Endothelial cell of umbilical vein (primary cell): Measurements from ENCODE around the gene TLCD2. TPM values are rescaled to one million over a fixed set of nuclear protein-coding genes. Genes with fewer than 3 reads are reported as not detected.

Experiments
- BruUV-seq: library from RNA; stranded (reverse); fragments of 400-500 nt; replicated peaks from 2 replicates; lab custom pipeline; 2021; lab: Mats Ljungman, UMichigan
- CTCF ChIA-PET: fragments of 300-600, 350-600 bp; sonication (Branson Sonifier 250); formaldehyde crosslinking; loops from one replicate; lab custom pipeline; 2021; ENCODE audit warnings: antibody characterized with exemption, inconsistent platforms; lab: Charles Lee
- POLR2A ChIA-PET: fragments of 300-600, 350-600 bp; sonication (Branson Sonifier 250); formaldehyde crosslinking; loops from one replicate; lab custom pipeline; 2021; ENCODE audit warnings: antibody characterized with exemption, inconsistent platforms; lab: Charles Lee
- DNase-seq: peaks from one replicate; pipeline ENCODE4 v3.0.0-alpha.2; 2011; ENCODE audit warnings: low read depth, low spot score
- FAIRE-seq: peaks from 2 replicates; lab custom pipeline; 2011; peaks lifted over from hg19 to GRCh38; lab: Jason Lieb, UNC
- H2AFZ ChIP-seq: 2 replicates; pipeline ENCODE4 v1.6.0; 2012; ENCODE audit warnings: low read depth, low read length, control low read depth, inconsistent platforms
- H3K27ac ChIP-seq: 2 replicates; pipeline ENCODE4 v1.5.1; 2011; ENCODE audit warnings: low read depth, mild to moderate bottlenecking, control low read depth, low read length, moderate library complexity; ENCODE audit not compliant: insufficient read depth
- H3K27me3 ChIP-seq, 2 experiments: 2 replicates each; pipeline versions ENCODE4 v1.6.0 to v1.6.1; 2011; ENCODE audit warnings: low read length in 2 of 2, mixed read lengths in 1 of 2; ENCODE audit not compliant: control insufficient read depth in 2 of 2, insufficient read depth in 2 of 2
- H3K36me3 ChIP-seq, 2 experiments: 2 replicates in 1 of 2; 3 replicates in 1 of 2; pipeline ENCODE4 v1.5.1; 2011; ENCODE audit warnings: low read length in 2 of 2, mild to moderate bottlenecking in 1 of 2, moderate library complexity in 1 of 2; ENCODE audit not compliant: control insufficient read depth in 2 of 2, insufficient read depth in 2 of 2; ENCODE audit errors: extremely low read depth in 1 of 2
- H3K4me1 ChIP-seq: 3 replicates; pipeline ENCODE4 v1.5.1; 2011; ENCODE audit warnings: mild to moderate bottlenecking, low read length; ENCODE audit not compliant: control insufficient read depth, insufficient read depth; ENCODE audit errors: extremely low read depth
- H3K4me2 ChIP-seq: 2 replicates; pipeline ENCODE4 v1.6.1; 2011; ENCODE audit warnings: low read length, control low read depth, mixed read lengths; ENCODE audit not compliant: insufficient read depth
- H3K4me3 ChIP-seq, 3 experiments: fragments of 200-600 bp in 1 of 3; sonication (generic), shearing (Covaris generic) in 1 of 3; replicated peaks in 1 of 3; 2 replicates each; pipeline ENCODE4 v1.5.1; 2011 to 2016; ENCODE audit warnings: control low read depth in 3 of 3, low read length in 3 of 3, mild to moderate bottlenecking in 2 of 3, inconsistent platforms in 1 of 3, low read depth in 1 of 3, moderate library complexity in 1 of 3; ENCODE audit not compliant: insufficient read depth in 1 of 3
- H3K79me2 ChIP-seq: 2 replicates; pipeline ENCODE4 v1.6.0; 2012; ENCODE audit warnings: low read length, inconsistent platforms; ENCODE audit not compliant: control insufficient read depth, insufficient read depth
- H3K9ac ChIP-seq: replicated peaks from 2 replicates; pipeline ENCODE3; 2011; ENCODE audit warnings: low read length, control low read depth; ENCODE audit not compliant: insufficient read depth; ENCODE audit errors: extremely low read depth
- H3K9me1 ChIP-seq: replicated peaks from 3 replicates; pipeline ENCODE4 v1.6.0; 2011; ENCODE audit warnings: mild to moderate bottlenecking, low read length; ENCODE audit not compliant: control insufficient read depth, insufficient read depth; ENCODE audit errors: extremely low read depth
- H3K9me3 ChIP-seq: replicated peaks from 2 replicates; pipeline ENCODE4 v1.5.1; 2012; ENCODE audit warnings: low read length, inconsistent platforms; ENCODE audit not compliant: control insufficient read depth, insufficient read depth
- H4K20me1 ChIP-seq: replicated peaks from 2 replicates; pipeline ENCODE3; 2011; ENCODE audit warnings: mild to moderate bottlenecking, low read length; ENCODE audit not compliant: control insufficient read depth, insufficient read depth; ENCODE audit errors: extremely low read depth
- CTCF ChIP-seq, 2 donors: IDR thresholded peaks; 1 replicate in 1 of 2; 2 replicates in 1 of 2; pipeline ENCODE4 v1.5.1; 2011; ENCODE audit warnings: low read length in 2 of 2, mild to moderate bottlenecking in 2 of 2, moderate library complexity in 2 of 2, control low read depth in 1 of 2, inconsistent platforms in 1 of 2, low read depth in 1 of 2; ENCODE audit not compliant: insufficient read depth in 1 of 2; ENCODE audit errors: extremely low read depth in 1 of 2
- EZH2 ChIP-seq: IDR thresholded peaks from 2 replicates; pipeline ENCODE4 v1.6.1; 2012; ENCODE audit warnings: borderline replicate concordance, low read depth, mild to moderate bottlenecking, moderate library complexity, low read length, inconsistent platforms; ENCODE audit not compliant: severe bottlenecking
- FOS ChIP-seq: IDR thresholded peaks from 2 replicates; pipeline ENCODE4 v1.6.1; 2011; ENCODE audit warnings: mild to moderate bottlenecking, low read length, moderate library complexity, borderline replicate concordance; ENCODE audit not compliant: insufficient read depth
- GATA2 ChIP-seq: IDR thresholded peaks from 2 replicates; pipeline ENCODE4 v1.7.0; 2011; ENCODE audit warnings: low read depth, mild to moderate bottlenecking, moderate library complexity, mixed read lengths, low read length; ENCODE audit not compliant: insufficient read length, insufficient read depth
- JUN ChIP-seq: IDR thresholded peaks from 2 replicates; pipeline ENCODE4 v1.6.1; 2011; ENCODE audit warnings: borderline replicate concordance, low read depth; ENCODE audit not compliant: insufficient read length, insufficient read depth
- MAX ChIP-seq: IDR thresholded peaks from 2 replicates; pipeline ENCODE4 v1.6.1; 2011; ENCODE audit not compliant: insufficient read depth, insufficient read length
- MYC ChIP-seq: IDR thresholded peaks from one replicate; pipeline ENCODE4 v1.6.1; 2011; ENCODE audit warnings: mild to moderate bottlenecking, low read depth, low read length
- POLR2A ChIP-seq: IDR thresholded peaks from 2 replicates; pipeline ENCODE4 v1.6.1; 2012; ENCODE audit warnings: low read depth, mild to moderate bottlenecking, control low read depth, low read length
- POLR2AphosphoS5 ChIP-seq: IDR thresholded peaks from 2 replicates; pipeline ENCODE4 v1.6.1; 2012; ENCODE audit warnings: low read depth, mild to moderate bottlenecking, control low read depth, low read length, moderate library complexity; ENCODE audit not compliant: insufficient read depth
- dilution Hi-C: fragments of 300-500 bp; cut with MboI; formaldehyde crosslinking; loops from one replicate; pipeline ENCODE4 v1.15.0; 2019; ENCODE audit warnings: low sequenced_read_pairs; ENCODE audit not compliant: extremely low pct_ligation_motif_present
- intact Hi-C: fragments of 100-400 bp; cut with micrococcal nuclease; formaldehyde crosslinking; loops from one replicate; pipeline ENCODE4 v1.10.0; 2022
- polyA plus RNA-seq, 4 experiments: library from polyadenylated mRNA; depleted of rRNA in 3 of 4; stranded (reverse) in 3 of 4; unstranded in 1 of 4; fragments of >200 nt; gene quantifications; 2 replicates each; pipeline versions ENCODE4 v1.2.1 to v1.2.3, GENCODE V29; 2011 to 2012; ENCODE audit warnings: missing spikeins in 1 of 4
- total RNA-seq: library from RNA; stranded (reverse); gene quantifications from 2 replicates; pipeline ENCODE4 v1.2.3, GENCODE V29; 2021

Gene TLCD2
- total and polyA plus RNA-seq, 2 donors (not counting 3 experiments of a cell fraction or from before 2014, with no cell fraction given), result 0.72 to 2.1 TPM

GRCh38 chr17:1716076-1716911 is 6.1 kb upstream of the TLCD2 start:
- intact Hi-C loops (loop anchor here (2.0 to 10.0 kb wide), 6 partner anchors 113 to 676 kb away; partner anchors contain the start of genes DPH1, PITPNA, SGSM2 and SMYD4), dilution Hi-C loops (no loop called here)
- ChIA-PET CTCF (interaction anchor here (1.1 to 12.8 kb wide), 10 partner anchors 13 to 351 kb away, joined by 3 to 262 read pairs (median 4); partner anchors contain the start of gene PITPNA), POLR2A (interaction anchor here (0.6 to 3.4 kb wide), 21 partner anchors 11 to 322 kb away, joined by 3 to 16 read pairs (median 4); partner anchors contain the start of genes PITPNA, RILP and SCARF1)
- TF ChIP-seq MYC (no peak), CTCF (IDR thresholded peaks at IDR 0.05; ENCODE audit: extremely low read depth in 1 of 2, insufficient read depth in 1 of 2, low read depth in 1 of 2, low read length in 2 of 2) (no peak), FOS (no peak), POLR2AphosphoS5 (peak; percentile 99), GATA2 (no peak), JUN (no peak), POLR2A (peak; percentile 99), MAX (peak; percentile 52), EZH2 (no peak)
- peak overlapping the region; percentile 97 for H3K9ac ChIP-seq
- H3K9me3 ChIP-seq, result no peaks in the 10 kb centered on the region
- H3K4me3 ChIP-seq, result peak overlapping the region; percentile 72 to 97 (median 76)
- peaks cover 19 to 20% of the 10 kb centered on the region in 2 experiments for H3K36me3 ChIP-seq
- H3K27ac ChIP-seq, result peak overlapping the region; percentile 96
- H3K9me1 ChIP-seq, result no peaks in the 10 kb centered on the region
- DNase-seq (peak; percentile 100), FAIRE-seq (peak; percentile 100)
- H4K20me1 ChIP-seq, result no peaks in the 10 kb centered on the region
- H3K27me3 ChIP-seq, result no peaks in the 10 kb centered on the region
- peaks cover 39% of the 10 kb centered on the region for H3K79me2 ChIP-seq
- no peak overlapping the region for H2AFZ ChIP-seq
- H3K4me1 ChIP-seq, result peaks cover 34% of the 10 kb centered on the region
- BruUV-seq, result TSS peak; percentile 69
- peak overlapping the region; percentile 68 for H3K4me2 ChIP-seq
